22Rv1 (cell line): Measurements from ENCODE around the gene GFOD1.

Source experiments
- H3K27ac ChIP-seq: fragments of 450-650 bp; 2 replicates; pipeline ENCODE4 v1.5.1; 2017
- CTCF ChIP-seq: fragments of 450-650 bp; IDR thresholded peaks from 2 replicates; pipeline ENCODE4 v1.5.1; 2017; ENCODE audit warnings: mild to moderate bottlenecking
- ZFX ChIP-seq: fragments of 450-650 bp; IDR thresholded peaks from 2 replicates; pipeline ENCODE4 v1.6.1; 2017; ENCODE audit warnings: antibody characterized with exemption, borderline replicate concordance

Gene GFOD1

GRCh38 chr6:13487122-13488014 is at the start of gene GFOD1:
GFOD1 (minus strand) TSS chr6:13487600; CDS start chr6:13486890, 710 bp downstream.
- TF ChIP-seq CTCF (no peak), ZFX (no peak)
- H3K27ac ChIP-seq: peak within 1 kb of the TSS; percentile 93

GRCh38 chr6:13536796-13537526 is 49.6 kb upstream of the GFOD1 start:
- no peak overlapping the region for H3K27ac ChIP-seq
- TF ChIP-seq ZFX (no peak), CTCF (no peak)

GRCh38 chr6:13535306-13535705 is 47.9 kb upstream of the GFOD1 start:
- no peak overlapping the region for H3K27ac ChIP-seq
- TF ChIP-seq CTCF (no peak), ZFX (no peak)

- no peak for TF ChIP-seq ZFX
These were observed 47.1 kb upstream of the GFOD1 start for GRCh38 chr6:13534536-13534935.

GRCh38 chr6:13531956-13532355 is 44.6 kb upstream of the GFOD1 start:
- TF ChIP-seq CTCF: no peak
- no peak for TF ChIP-seq ZFX
- H3K27ac ChIP-seq: no peak overlapping the region

More at GRCh38 chr6:13534536-13534935, 47.1 kb upstream of the GFOD1 start:
- H3K27ac ChIP-seq: no peak overlapping the region

- no peak for TF ChIP-seq CTCF
- no peak for TF ChIP-seq ZFX
- no peak overlapping the region for H3K27ac ChIP-seq
These were observed 41.5 kb upstream of the GFOD1 start for GRCh38 chr6:13528777-13529343.

GRCh38 chr6:13528232-13528631 is 40.8 kb upstream of the GFOD1 start:
- no peak overlapping the region for H3K27ac ChIP-seq
- TF ChIP-seq ZFX (no peak), CTCF (no peak)
